Caco-2 (cell line): ENCODE data around the gene LRRC23. TPM values are rescaled to one million over a fixed set of nuclear protein-coding genes. Genes with fewer than 3 reads are reported as not detected.

Source experiments
- BruUV-seq: library from RNA; stranded (reverse); fragments of 400-500 nt; replicated peaks from 2 replicates; lab custom pipeline; 2021; lab: Mats Ljungman, UMichigan
- CTCF ChIA-PET: fragments of 300-600 bp; sonication (Branson Sonifier 250); formaldehyde crosslinking; loops from one replicate; lab custom pipeline; 2022; ENCODE audit warnings: antibody characterized with exemption; lab: Charles Lee
- POLR2A ChIA-PET: fragments of 300-600 bp; sonication (Branson Sonifier 250); formaldehyde crosslinking; loops from one replicate; lab custom pipeline; 2022; ENCODE audit warnings: antibody characterized with exemption; lab: Charles Lee
- DNase-seq, 2 experiments: peaks; one replicate each; pipeline versions ENCODE4 v3.0.0 to v3.0.0-alpha.2; 2020 to 2022
- H3K27me3 ChIP-seq: replicated peaks from 2 replicates; pipeline ENCODE4 v1.6.0; 2011; ENCODE audit warnings: low read length; ENCODE audit not compliant: control insufficient read depth, insufficient read depth
- H3K36me3 ChIP-seq: 2 replicates; pipeline ENCODE4 v1.5.1; 2011; ENCODE audit warnings: low read length; ENCODE audit not compliant: control insufficient read depth, insufficient read depth
- H3K4me1 ChIP-seq: fragments of 250-450 bp; sonication (Bioruptor Pico); 2 replicates; pipeline ENCODE4 v1.5.1; 2020; ENCODE audit warnings: mild to moderate bottlenecking
- H3K4me3 ChIP-seq: 2 replicates; pipeline ENCODE4 v1.5.1; 2011; ENCODE audit warnings: low read depth, mild to moderate bottlenecking, control low read depth, low read length
- H3K9me3 ChIP-seq: fragments of 250-450 bp; sonication (Bioruptor Pico); 2 replicates; pipeline ENCODE4 v1.5.1; 2020; ENCODE audit warnings: mild to moderate bottlenecking, moderate library complexity
- H3K27ac Mint-ChIP-seq: one replicate; pipeline ENCODE4 v1.8.0; 2022; ENCODE audit warnings: mixed read lengths; ENCODE audit not compliant: unreplicated experiment
- H3K27me3 Mint-ChIP-seq: one replicate; pipeline ENCODE4 v1.8.0; 2022; ENCODE audit warnings: mixed read lengths; ENCODE audit not compliant: insufficient read depth, unreplicated experiment
- H3K36me3 Mint-ChIP-seq: one replicate; pipeline ENCODE4 v1.8.0; 2022; ENCODE audit warnings: mild to moderate bottlenecking, mixed read lengths; ENCODE audit not compliant: insufficient read depth, unreplicated experiment
- H3K4me1 Mint-ChIP-seq: one replicate; pipeline ENCODE4 v1.8.0; 2022; ENCODE audit warnings: low read depth, mixed read lengths; ENCODE audit not compliant: unreplicated experiment
- H3K4me3 Mint-ChIP-seq: one replicate; pipeline ENCODE4 v1.8.0; 2022; ENCODE audit warnings: mild to moderate bottlenecking, moderate library complexity, mixed read lengths; ENCODE audit not compliant: unreplicated experiment
- H3K9me3 Mint-ChIP-seq: one replicate; pipeline ENCODE4 v1.8.0; 2022; ENCODE audit warnings: mixed read lengths; ENCODE audit not compliant: unreplicated experiment
- CTCF ChIP-seq, 2 experiments: fragments of 200-600 bp in 1 of 2; IDR thresholded peaks; 1 replicate in 1 of 2; 2 replicates in 1 of 2; pipeline versions ENCODE4 v1.5.1 to v1.8.0; 2011 to 2022; ENCODE audit warnings: antibody characterized with exemption in 1 of 2, control low read depth in 1 of 2, inconsistent platforms in 1 of 2, low read depth in 1 of 2, low read length in 1 of 2, mild to moderate bottlenecking in 1 of 2, moderate library complexity in 1 of 2; ENCODE audit not compliant: insufficient read depth in 1 of 2, severe bottlenecking in 1 of 2, unreplicated experiment in 1 of 2
- intact Hi-C: fragments of 100-400 bp; cut with micrococcal nuclease; formaldehyde crosslinking; loops from one replicate; pipeline ENCODE4 v1.10.0; 2022; ENCODE audit not compliant: unreplicated experiment
- total RNA-seq: library from RNA; stranded (reverse); gene quantifications from 2 replicates; pipeline ENCODE4 v1.2.3, GENCODE V29; 2022

LRRC23 gene
- total RNA-seq, 1 experiment from 2014 or later: 8.6 TPM

DNA sequence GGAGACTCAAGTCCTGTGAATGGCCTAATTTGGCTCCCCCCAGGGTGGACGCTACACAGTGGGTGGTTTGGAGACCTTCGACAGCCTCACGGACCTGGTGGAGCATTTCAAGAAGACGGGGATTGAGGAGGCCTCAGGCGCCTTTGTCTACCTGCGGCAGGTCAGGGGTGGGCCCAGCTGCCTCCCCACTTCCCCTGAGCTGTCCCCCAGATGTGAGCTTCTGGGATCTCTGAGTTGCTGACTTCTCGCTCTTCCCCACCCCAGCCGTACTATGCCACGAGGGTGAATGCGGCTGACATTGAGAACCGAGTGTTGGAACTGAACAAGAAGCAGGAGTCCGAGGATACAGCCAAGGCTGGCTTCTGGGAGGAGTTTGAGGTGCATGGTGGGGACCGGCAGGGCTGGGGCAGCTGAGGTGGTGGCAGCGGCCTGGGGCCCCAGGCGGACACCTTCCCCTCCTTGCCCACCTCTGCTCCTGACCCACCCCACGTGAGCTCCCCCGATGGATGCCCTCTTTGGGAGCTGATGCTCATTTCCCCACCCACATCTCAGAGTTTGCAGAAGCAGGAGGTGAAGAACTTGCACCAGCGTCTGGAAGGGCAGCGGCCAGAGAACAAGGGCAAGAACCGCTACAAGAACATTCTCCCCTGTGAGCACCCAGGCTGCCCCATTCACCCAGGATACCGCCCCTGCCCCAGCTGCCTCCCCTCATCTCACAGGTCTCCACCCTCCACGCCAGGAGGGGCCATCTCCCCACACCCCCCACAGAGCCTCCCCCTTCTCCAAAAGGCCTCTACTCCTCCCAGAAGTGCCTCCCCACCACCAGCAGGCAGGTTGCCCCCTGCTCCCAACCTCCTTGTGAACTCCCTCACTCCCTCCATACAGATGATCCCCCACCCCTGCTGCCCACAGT lies 50.7 kb downstream of the LRRC23 start:
- Mint-ChIP-seq H3K27ac (peak overlapping the region; percentile 36), H3K36me3 (no peaks in the 10 kb centered on the region), H3K9me3 (no peaks in the 10 kb centered on the region), H3K4me3 (no peak overlapping the region), H3K27me3 (no peaks in the 10 kb centered on the region), H3K4me1 (peaks cover under 1% of the 10 kb centered on the region)
- no peak overlapping the region for H3K4me3 ChIP-seq
- no peak for DNase-seq
- intact Hi-C loops: no loop called here
- H3K9me3 ChIP-seq: no peaks in the 10 kb centered on the region
- H3K27me3 ChIP-seq: no peaks in the 10 kb centered on the region
- ChIA-PET POLR2A (no interaction called here), CTCF (interaction anchor here (1.7 kb wide), 1 partner anchor 9 kb away, joined by 5 read pairs; no protein-coding TSS in a partner anchor)
- BruUV-seq: no TSS peak
- no peaks in the 10 kb centered on the region for H3K36me3 ChIP-seq
- no peaks in the 10 kb centered on the region for H3K4me1 ChIP-seq
- TF ChIP-seq CTCF (IDR thresholded peaks at IDR 0.05; ENCODE audit: insufficient read depth in 1 of 2, low read depth in 1 of 2, low read length in 1 of 2, severe bottlenecking in 1 of 2, unreplicated experiment in 1 of 2): no peak

- H3K36me3 Mint-ChIP-seq: no peaks in the 10 kb centered on the region
- H3K27me3 ChIP-seq: no peaks in the 10 kb centered on the region
- peaks cover 9% of the 10 kb centered on the region for H3K4me1 Mint-ChIP-seq
- H3K36me3 ChIP-seq: no peaks in the 10 kb centered on the region
- H3K4me3 Mint-ChIP-seq: no peak overlapping the region
- intact Hi-C loops: no loop called here
- H3K9me3 ChIP-seq: no peaks in the 10 kb centered on the region
- no peak for DNase-seq
- ChIA-PET CTCF (interaction anchor here (1.7 kb wide), 1 partner anchor 10 kb away, joined by 5 read pairs; no protein-coding TSS in a partner anchor), POLR2A (interaction anchor here (1.0 kb wide), 1 partner anchor 13 kb away, joined by 3 read pairs; the partner anchor contains the start of genes C12orf57 and RNU7-1)
- H3K27me3 Mint-ChIP-seq: no peaks in the 10 kb centered on the region
- BruUV-seq: no TSS peak
- no peak for TF ChIP-seq CTCF (IDR thresholded peaks at IDR 0.05; ENCODE audit: insufficient read depth in 1 of 2, low read depth in 1 of 2, low read length in 1 of 2, severe bottlenecking in 1 of 2, unreplicated experiment in 1 of 2)
- peaks cover 4% of the 10 kb centered on the region for H3K4me1 ChIP-seq
- no peak overlapping the region for H3K27ac Mint-ChIP-seq
- no peak overlapping the region for H3K4me3 ChIP-seq
- H3K9me3 Mint-ChIP-seq: no peaks in the 10 kb centered on the region
Observed at GRCh38 chr12:6956021-6956727, 51.6 kb downstream of the LRRC23 start.

DNA sequence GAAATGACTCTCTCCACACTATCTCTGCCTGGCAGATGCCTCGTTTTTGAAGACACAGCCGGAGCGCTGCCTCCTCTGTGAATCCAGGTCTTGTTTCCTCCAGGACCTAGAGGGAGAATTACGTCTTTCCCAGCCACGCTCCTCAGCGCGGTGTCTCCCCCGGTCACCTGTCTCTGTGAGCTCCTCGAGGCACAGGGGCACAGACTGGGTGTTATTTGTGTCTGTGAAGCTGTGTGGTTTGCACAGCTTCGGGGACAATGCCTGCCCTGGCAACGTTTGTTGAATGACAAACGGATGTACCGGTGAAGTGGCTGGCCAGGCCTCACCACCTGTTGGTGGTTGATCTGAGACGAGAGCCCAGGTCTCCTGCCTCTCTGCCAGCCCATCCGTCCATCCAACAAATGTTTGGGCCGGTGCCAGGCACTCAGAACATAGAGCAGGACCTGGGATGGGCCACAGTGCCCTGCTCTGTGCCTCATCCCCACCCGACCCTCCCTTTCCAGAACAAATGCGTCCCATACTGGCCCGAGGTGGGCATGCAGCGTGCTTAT lies 52.6 kb downstream of the LRRC23 start:
- H3K9me3 ChIP-seq: no peaks in the 10 kb centered on the region
- H3K27me3 ChIP-seq: no peaks in the 10 kb centered on the region
- CTCF ChIA-PET: interaction anchor here (0.5 to 1.7 kb wide), 3 partner anchors 11 to 59 kb away, joined by 3 to 5 read pairs (median 3); no protein-coding TSS in a partner anchor
- no TSS peak for BruUV-seq
- TF ChIP-seq CTCF (IDR thresholded peaks at IDR 0.05; ENCODE audit: insufficient read depth in 1 of 2, low read depth in 1 of 2, low read length in 1 of 2, severe bottlenecking in 1 of 2, unreplicated experiment in 1 of 2): no peak
- POLR2A ChIA-PET: interaction anchor here (1.0 kb wide), 1 partner anchor 14 kb away, joined by 3 read pairs; the partner anchor contains the start of genes C12orf57 and RNU7-1
- H3K27me3 Mint-ChIP-seq: no peaks in the 10 kb centered on the region
- H3K4me3 Mint-ChIP-seq: no peak overlapping the region
- peaks cover 20% of the 10 kb centered on the region for H3K4me1 Mint-ChIP-seq
- H3K4me3 ChIP-seq: no peak overlapping the region
- H3K36me3 ChIP-seq: no peaks in the 10 kb centered on the region
- H3K4me1 ChIP-seq: peaks cover 14% of the 10 kb centered on the region
- no peak for DNase-seq
- peaks cover 8% of the 10 kb centered on the region for H3K36me3 Mint-ChIP-seq
- intact Hi-C loops: no loop called here
- H3K27ac Mint-ChIP-seq: no peak overlapping the region
- H3K9me3 Mint-ChIP-seq: no peaks in the 10 kb centered on the region
